AG04450 (cell line): ENCODE results near the gene EPAS1. TPM values are rescaled to one million over a fixed set of nuclear protein-coding genes. Genes with fewer than 3 reads are reported as not detected.

Experiments
- CTCF ChIA-PET: fragments of 300-600, 350-600 bp; formaldehyde crosslinking; extraction: SDS; loops from one replicate; lab custom pipeline; 2022; ENCODE audit warnings: antibody characterized with exemption, inconsistent platforms; lab: Charles Lee
- POLR2A ChIA-PET: fragments of 350-600 bp; formaldehyde crosslinking; extraction: SDS; loops from one replicate; lab custom pipeline; 2021; ENCODE audit warnings: antibody characterized with exemption, inconsistent platforms; lab: Yijun Ruan, JAX
- DNase-seq: peaks from one replicate; pipeline ENCODE4 v3.0.0-alpha.2; 2011; ENCODE audit warnings: low read depth, low spot score
- H3K27ac ChIP-seq: one replicate; pipeline ENCODE4 v1.5.1; 2012; ENCODE audit warnings: low read depth, low read length, control low read depth
- H3K27me3 ChIP-seq: one replicate; pipeline ENCODE4 v1.6.0; 2012; ENCODE audit warnings: low read length; ENCODE audit not compliant: control insufficient read depth, insufficient read depth
- H3K4me3 ChIP-seq: 2 replicates; pipeline ENCODE4 v1.5.1; 2011; ENCODE audit warnings: mild to moderate bottlenecking, low read depth, low read length, control low read depth
- H3K9me3 ChIP-seq: 2 replicates; pipeline ENCODE4 v1.5.1; 2012; ENCODE audit warnings: low read length; ENCODE audit not compliant: control insufficient read depth, insufficient read depth
- CTCF ChIP-seq: IDR thresholded peaks from 2 replicates; pipeline ENCODE4 v1.5.1; 2011; ENCODE audit warnings: low read depth, low read length, control low read depth, inconsistent platforms
- polyA plus RNA-seq: library from polyadenylated mRNA; depleted of rRNA; stranded (reverse); fragments of >200 nt; gene quantifications from 2 replicates; pipeline ENCODE4 v1.2.3, GENCODE V29; 2011

The EPAS1 gene
- polyA plus RNA-seq, 1 experiment: 506 TPM

GRCh38 chr2:46284260-46284659 lies 12.9 kb upstream of the EPAS1 start:
- H3K4me3 ChIP-seq: no peak overlapping the region
- no peak for DNase-seq
- TF ChIP-seq CTCF: no peak
- CTCF ChIA-PET: interaction anchor here (2.0 kb wide), 1 partner anchor 221 kb away, joined by 5 read pairs; no protein-coding TSS in a partner anchor
- peaks cover 7% of the 10 kb centered on the region for H3K27me3 ChIP-seq
- H3K27ac ChIP-seq: no peak overlapping the region
- no peaks in the 10 kb centered on the region for H3K9me3 ChIP-seq
- POLR2A ChIA-PET: interaction anchor here (0.6 to 1.0 kb wide), 2 partner anchors 13 to 212 kb away, joined by 3 read pairs; partner anchors contain the start of gene EPAS1

GRCh38 chr2:46284796-46285195 lies 12.4 kb upstream of the EPAS1 start:
- no peak for DNase-seq
- CTCF ChIA-PET: interaction anchor here (0.6 to 2.0 kb wide), 2 partner anchors 167 to 222 kb away, joined by 3 to 5 read pairs; no protein-coding TSS in a partner anchor
- no peak overlapping the region for H3K27ac ChIP-seq
- H3K9me3 ChIP-seq: no peaks in the 10 kb centered on the region
- POLR2A ChIA-PET: interaction anchor here (0.6 kb wide), 1 partner anchor 212 kb away, joined by 3 read pairs; no protein-coding TSS in a partner anchor
- no peak for TF ChIP-seq CTCF
- peaks cover 7% of the 10 kb centered on the region for H3K27me3 ChIP-seq
- H3K4me3 ChIP-seq: no peak overlapping the region

GRCh38 chr2:46286715-46287114 lies 10.5 kb upstream of the EPAS1 start:
- H3K4me3 ChIP-seq: no peak overlapping the region
- ChIA-PET CTCF (interaction anchor here (1.5 kb wide), 1 partner anchor 10 kb away, joined by 4 read pairs; no protein-coding TSS in a partner anchor), POLR2A (no interaction called here)
- H3K27ac ChIP-seq: no peak overlapping the region
- DNase-seq: no peak
- TF ChIP-seq CTCF: no peak
- no peaks in the 10 kb centered on the region for H3K9me3 ChIP-seq
- peaks cover 14% of the 10 kb centered on the region for H3K27me3 ChIP-seq

GRCh38 chr2:46290078-46290477 lies 7.1 kb upstream of the EPAS1 start:
- Histone ChIP-seq H3K9me3 (no peaks in the 10 kb centered on the region), H3K27ac (no peak overlapping the region), H3K27me3 (peaks cover 7% of the 10 kb centered on the region), H3K4me3 (no peak overlapping the region)
- DNase-seq: no peak
- ChIA-PET POLR2A (no interaction called here), CTCF (no interaction called here)
- no peak for TF ChIP-seq CTCF

- ChIA-PET CTCF (interaction anchor here (2.1 kb wide), 1 partner anchor 231 kb away, joined by 14 read pairs; no protein-coding TSS in a partner anchor), POLR2A (no interaction called here)
- Histone ChIP-seq H3K27ac (no peak overlapping the region), H3K27me3 (peaks cover 7% of the 10 kb centered on the region), H3K9me3 (peaks cover 7% of the 10 kb centered on the region; the same call in 1 of the 2 replicates), H3K4me3 (no peak overlapping the region)
- TF ChIP-seq CTCF: no peak
- DNase-seq: no peak
These were observed 3.7 kb upstream of the EPAS1 start for GRCh38 chr2:46293466-46293865.
